ENCODE data around the gene HBZ. TPM values are rescaled to one million over a fixed set of nuclear protein-coding genes. Genes with fewer than 3 reads are reported as not detected.

Gene HBZ
- total and polyA plus RNA-seq, 2 of the 13 experiments (the other 11 are each of a cell fraction or from before 2014, with no cell fraction given) = 0.21 TPM; not detected in 1

DNA sequence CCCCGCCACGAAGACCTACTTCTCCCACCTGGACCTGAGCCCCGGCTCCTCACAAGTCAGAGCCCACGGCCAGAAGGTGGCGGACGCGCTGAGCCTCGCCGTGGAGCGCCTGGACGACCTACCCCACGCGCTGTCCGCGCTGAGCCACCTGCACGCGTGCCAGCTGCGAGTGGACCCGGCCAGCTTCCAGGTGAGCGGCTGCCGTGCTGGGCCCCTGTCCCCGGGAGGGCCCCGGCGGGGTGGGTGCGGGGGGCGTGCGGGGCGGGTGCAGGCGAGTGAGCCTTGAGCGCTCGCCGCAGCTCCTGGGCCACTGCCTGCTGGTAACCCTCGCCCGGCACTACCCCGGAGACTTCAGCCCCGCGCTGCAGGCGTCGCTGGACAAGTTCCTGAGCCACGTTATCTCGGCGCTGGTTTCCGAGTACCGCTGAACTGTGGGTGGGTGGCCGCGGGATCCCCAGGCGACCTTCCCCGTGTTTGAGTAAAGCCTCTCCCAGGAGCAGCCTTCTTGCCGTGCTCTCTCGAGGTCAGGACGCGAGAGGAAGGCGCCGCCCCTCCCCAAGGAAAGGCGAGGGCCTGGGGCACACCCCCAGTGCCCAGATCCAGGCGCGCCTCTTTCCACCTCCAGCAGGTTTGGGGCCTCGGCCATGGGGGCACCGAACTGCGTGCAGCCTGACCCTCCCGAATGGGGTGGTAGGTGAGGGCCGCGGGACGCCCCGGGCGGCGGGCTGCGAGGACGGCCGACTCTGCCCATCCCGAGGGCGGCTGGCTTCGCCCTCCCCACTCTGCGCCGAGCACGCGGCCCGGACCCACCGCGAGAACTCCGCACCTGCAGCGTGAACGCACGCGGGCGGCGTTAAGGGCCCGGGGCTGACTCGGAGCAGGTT lies 28.5 kb downstream of the HBZ start (continued):
- no peak for TF ChIP-seq FUBP1 (CRISPR knock-in tag; IDR thresholded peaks at IDR 0.05; ENCODE audit: borderline replicate concordance)
- TF ChIP-seq BRCA1 (CRISPR knock-in tag; IDR thresholded peaks at IDR 0.05) = peak; percentile 96
- 0 out of 2 replicates have a peak, but pooled peaks have one; percentile 35 for TF ChIP-seq SP140L (CRISPR knock-in tag; IDR thresholded peaks at IDR 0.05; ENCODE audit: borderline replicate concordance)
- peak; percentile 99 for TF ChIP-seq ZNF691 (CRISPR knock-in tag; IDR thresholded peaks at IDR 0.05; ENCODE audit: borderline replicate concordance, low read depth)
- TF ChIP-seq MLLT10 (CRISPR knock-in tag; IDR thresholded peaks at IDR 0.05) = no peak
- peak; percentile 96 for TF ChIP-seq POGK (CRISPR knock-in tag; conservative IDR thresholded peaks at IDR 0.05)
- peak; percentile 69 for TF ChIP-seq FOXO1 (CRISPR knock-in tag; IDR thresholded peaks at IDR 0.05)
- 0 out of 2 replicates have a peak, but pooled peaks have one; percentile 82 for TF ChIP-seq ZNF850 (CRISPR knock-in tag; conservative IDR thresholded peaks at IDR 0.05)
- TF ChIP-seq ADNP (CRISPR knock-in tag; IDR thresholded peaks at IDR 0.05) = no peak; the same call in 1 of the 2 replicates
- TF ChIP-seq EZH2 (conservative IDR thresholded peaks at IDR 0.05; ENCODE audit: low read depth, low read length) = no peak
- peak; percentile 78 for TF ChIP-seq SNAI1 (CRISPR knock-in tag; IDR thresholded peaks at IDR 0.05; ENCODE audit: borderline replicate concordance)
- 0 out of 2 replicates have a peak, but pooled peaks have one; percentile 14 for TF ChIP-seq HMG20A (CRISPR knock-in tag; IDR thresholded peaks at IDR 0.05; ENCODE audit: borderline replicate concordance)
- TF ChIP-seq ZMAT3 (CRISPR knock-in tag; conservative IDR thresholded peaks at IDR 0.05) = peak; percentile 98
- TF ChIP-seq TBX2 (CRISPR knock-in tag; IDR thresholded peaks at IDR 0.05; ENCODE audit: borderline replicate concordance) = peak; percentile 96
- TF ChIP-seq, protein P1, sequence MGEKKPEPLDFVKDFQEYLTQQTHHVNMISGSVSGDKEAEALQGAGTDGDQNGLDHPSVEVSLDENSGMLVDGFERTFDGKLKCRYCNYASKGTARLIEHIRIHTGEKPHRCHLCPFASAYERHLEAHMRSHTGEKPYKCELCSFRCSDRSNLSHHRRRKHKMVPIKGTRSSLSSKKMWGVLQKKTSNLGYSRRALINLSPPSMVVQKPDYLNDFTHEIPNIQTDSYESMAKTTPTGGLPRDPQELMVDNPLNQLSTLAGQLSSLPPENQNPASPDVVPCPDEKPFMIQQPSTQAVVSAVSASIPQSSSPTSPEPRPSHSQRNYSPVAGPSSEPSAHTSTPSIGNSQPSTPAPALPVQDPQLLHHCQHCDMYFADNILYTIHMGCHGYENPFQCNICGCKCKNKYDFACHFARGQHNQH (CRISPR knock-in tag; IDR thresholded peaks at IDR 0.05) = peak; percentile 91
- no peak for TF ChIP-seq CEBPG (CRISPR knock-in tag; IDR thresholded peaks at IDR 0.05)
- TF ChIP-seq ZNF549 (CRISPR knock-in tag; IDR thresholded peaks at IDR 0.05) = 0 out of 2 replicates have a peak, but pooled peaks have one; percentile 41
- TF ChIP-seq PLRG1 (conservative IDR thresholded peaks at IDR 0.05) = no peak
- no peak for TF ChIP-seq MTA3 (CRISPR knock-in tag; IDR thresholded peaks at IDR 0.05)
- peak; percentile 83; the same call in 1 of the 2 replicates for TF ChIP-seq TP53 (CRISPR knock-in tag; conservative IDR thresholded peaks at IDR 0.05)
- no peak for TF ChIP-seq NFRKB (IDR thresholded peaks at IDR 0.05)
- TF ChIP-seq, protein P2, sequence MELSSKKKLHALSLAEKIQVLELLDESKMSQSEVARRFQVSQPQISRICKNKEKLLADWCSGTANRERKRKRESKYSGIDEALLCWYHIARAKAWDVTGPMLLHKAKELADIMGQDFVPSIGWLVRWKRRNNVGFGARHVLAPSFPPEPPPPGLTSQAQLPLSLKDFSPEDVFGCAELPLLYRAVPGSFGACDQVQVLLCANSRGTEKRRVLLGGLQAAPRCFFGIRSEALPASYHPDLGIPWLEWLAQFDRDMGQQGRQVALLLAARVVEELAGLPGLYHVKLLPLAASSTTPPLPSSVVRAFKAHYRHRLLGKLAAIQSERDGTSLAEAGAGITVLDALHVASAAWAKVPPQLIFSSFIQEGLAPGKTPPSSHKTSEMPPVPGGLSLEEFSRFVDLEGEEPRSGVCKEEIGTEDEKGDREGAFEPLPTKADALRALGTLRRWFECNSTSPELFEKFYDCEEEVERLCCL (CRISPR knock-in tag; IDR thresholded peaks at IDR 0.05; ENCODE audit: borderline replicate concordance) = 0 out of 2 replicates have a peak, but pooled peaks have one; percentile 69
